Effector memory CD4-positive, alpha-beta T cell (primary cell): ENCODE data around the gene PPP3CA.

ENCODE experiments used
- DNase-seq, 3 donors: peaks; one replicate each; pipeline ENCODE4 v3.0.0-alpha.2; 2020
- H3K27ac ChIP-seq: 2 replicates; pipeline ENCODE4 v1.7.0; 2013; ENCODE audit warnings: mild to moderate bottlenecking, low read length, moderate library complexity; ENCODE audit not compliant: insufficient read depth, poor library complexity, severe bottlenecking
- H3K27me3 ChIP-seq: replicated peaks from 2 replicates; pipeline ENCODE4 v1.7.0; 2013; ENCODE audit warnings: mild to moderate bottlenecking, low read length; ENCODE audit not compliant: insufficient read depth, control insufficient read depth, poor library complexity, severe bottlenecking
- H3K36me3 ChIP-seq: 2 replicates; pipeline ENCODE4 v1.7.0; 2013; ENCODE audit warnings: mild to moderate bottlenecking, low read length, moderate library complexity; ENCODE audit not compliant: control insufficient read depth, insufficient read depth
- H3K4me1 ChIP-seq: 2 replicates; pipeline ENCODE4 v1.7.0; 2013; ENCODE audit warnings: low read length, mild to moderate bottlenecking; ENCODE audit not compliant: control insufficient read depth, insufficient read depth, poor library complexity, severe bottlenecking
- H3K4me3 ChIP-seq: 2 replicates; pipeline ENCODE4 v1.7.0; 2013; ENCODE audit warnings: low read length, low read depth, mild to moderate bottlenecking; ENCODE audit not compliant: insufficient read depth, poor library complexity, severe bottlenecking
- H3K9me3 ChIP-seq: 2 replicates; pipeline ENCODE4 v1.7.0; 2013; ENCODE audit warnings: mild to moderate bottlenecking, low read length, moderate library complexity; ENCODE audit not compliant: control insufficient read depth
- total RNA-seq, 3 donors: gene quantifications; one replicate each; lab custom pipeline; 2026; lab: John Stamatoyannopoulos, UW

PPP3CA gene
- 63.5 to 70.8 (median 69.2) reads per million in 3 donors for total RNA-seq

DNA sequence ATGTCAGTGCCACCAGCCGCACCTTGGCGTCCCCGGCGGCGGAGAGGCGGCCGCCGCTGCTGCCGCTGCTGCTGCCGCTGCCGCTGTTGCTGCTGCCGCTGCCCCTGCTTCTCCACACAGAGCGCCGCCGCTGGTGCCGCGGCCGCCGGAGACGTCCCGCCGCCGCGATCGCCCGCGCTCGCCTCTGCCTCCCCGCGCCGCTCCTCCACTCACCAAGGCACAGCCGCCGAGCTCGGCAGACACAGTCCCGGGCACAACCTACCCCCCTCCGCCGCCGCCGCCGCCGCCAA lies at the start of gene PPP3CA:
TSS of gene PPP3CA (minus strand) at position 260 of the 290 bp plus-strand sequence.
- Histone ChIP-seq H3K27me3 (no peaks in the 10 kb centered on the region), H3K4me3 (peak within 1 kb of the TSS; percentile 95), H3K9me3 (no peaks in the 10 kb centered on the region), H3K36me3 (no peaks in the 10 kb centered on the region), H3K27ac (peak within 1 kb of the TSS; percentile 86), H3K4me1 (peaks cover 16% of the 10 kb centered on the region)
- DNase-seq: no peak

DNA sequence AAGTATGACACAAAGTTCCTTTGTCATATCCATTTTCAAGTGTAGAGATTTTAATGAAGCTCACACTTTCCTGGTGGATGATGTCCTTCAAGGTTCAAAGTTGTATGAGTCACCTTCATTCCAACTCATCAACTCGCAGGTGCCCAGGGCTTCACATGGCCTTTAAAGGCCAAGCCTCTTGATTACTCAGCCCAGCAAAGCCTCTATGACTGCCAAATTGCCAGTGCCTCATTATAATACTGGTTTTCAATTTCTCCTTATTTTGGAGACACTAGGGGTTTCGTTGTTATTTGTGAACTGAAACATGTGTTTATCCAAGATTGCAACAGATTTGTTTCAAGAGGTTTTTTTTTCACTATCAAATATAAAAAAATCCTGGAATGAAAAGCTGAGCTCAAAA lies 45.9 kb upstream of the PPP3CA start:
- no peak for DNase-seq
- H3K27ac ChIP-seq: no peak overlapping the region
- no peak overlapping the region for H3K4me3 ChIP-seq
- H3K4me1 ChIP-seq: no peaks in the 10 kb centered on the region
- H3K9me3 ChIP-seq: no peaks in the 10 kb centered on the region
- no peaks in the 10 kb centered on the region for H3K27me3 ChIP-seq
- H3K36me3 ChIP-seq: no peaks in the 10 kb centered on the region

GRCh38 chr4:101370663-101371210 lies 23.4 kb upstream of the PPP3CA start:
- no peak for DNase-seq
- no peaks in the 10 kb centered on the region for H3K9me3 ChIP-seq
- H3K27ac ChIP-seq: no peak overlapping the region
- H3K4me1 ChIP-seq: no peaks in the 10 kb centered on the region
- no peaks in the 10 kb centered on the region for H3K36me3 ChIP-seq
- H3K27me3 ChIP-seq: no peaks in the 10 kb centered on the region
- no peak overlapping the region for H3K4me3 ChIP-seq

DNA sequence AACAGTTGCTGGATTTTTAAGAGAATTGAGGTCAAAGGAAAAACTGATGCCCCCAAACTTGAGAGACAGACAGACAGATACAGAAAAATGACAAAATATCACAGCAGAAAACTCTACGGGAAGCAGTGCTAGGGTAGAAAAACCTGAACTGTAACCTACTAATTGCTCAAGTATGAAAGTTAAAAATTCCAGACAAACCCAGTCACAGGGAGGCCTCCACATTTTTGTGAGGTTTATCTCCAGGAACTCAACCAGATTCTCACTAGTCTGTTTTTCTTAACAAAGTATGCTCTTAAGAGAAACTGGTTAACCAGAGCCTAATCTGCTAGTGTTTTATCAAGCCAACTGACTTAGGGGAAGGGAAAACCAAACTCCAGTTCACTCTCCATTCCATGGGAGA lies 19.9 kb upstream of the PPP3CA start:
- Histone ChIP-seq H3K9me3 (no peaks in the 10 kb centered on the region), H3K27ac (no peak overlapping the region), H3K36me3 (no peaks in the 10 kb centered on the region), H3K27me3 (no peaks in the 10 kb centered on the region), H3K4me3 (no peak overlapping the region), H3K4me1 (no peaks in the 10 kb centered on the region)
- DNase-seq: no peak

DNA sequence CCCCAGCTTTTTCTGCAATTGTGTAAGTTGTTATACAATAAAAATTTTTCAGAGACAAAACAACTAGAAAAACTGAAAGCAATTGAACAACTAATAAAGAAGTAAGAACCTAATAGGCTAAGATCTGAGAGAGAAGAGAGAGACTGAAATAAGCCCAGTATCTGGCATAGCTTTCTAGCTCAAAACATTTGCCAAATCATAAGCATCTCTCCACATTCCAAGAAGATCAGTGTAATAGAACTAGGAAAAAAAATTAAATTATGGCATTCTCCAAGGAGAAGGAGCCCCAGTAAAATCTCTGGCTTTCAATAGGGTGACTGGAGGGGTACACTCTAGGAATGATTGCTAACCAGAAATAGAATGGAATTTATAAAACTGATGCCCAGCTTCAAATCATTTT lies 19.0 kb upstream of the PPP3CA start:
- no peaks in the 10 kb centered on the region for H3K27me3 ChIP-seq
- H3K27ac ChIP-seq: no peak overlapping the region

GRCh38 chr4:101357751-101358150 lies 10.4 kb upstream of the PPP3CA start:
- Histone ChIP-seq H3K27me3 (no peaks in the 10 kb centered on the region), H3K4me3 (no peak overlapping the region), H3K9me3 (no peaks in the 10 kb centered on the region), H3K4me1 (no peaks in the 10 kb centered on the region), H3K36me3 (no peaks in the 10 kb centered on the region), H3K27ac (no peak overlapping the region)
- DNase-seq: no peak

More for the DNA sequence above, 19.0 kb upstream of the PPP3CA start:
- Histone ChIP-seq H3K9me3 (no peaks in the 10 kb centered on the region), H3K4me1 (no peaks in the 10 kb centered on the region), H3K36me3 (no peaks in the 10 kb centered on the region), H3K4me3 (no peak overlapping the region)
- DNase-seq: no peak

GRCh38 chr4:101356928-101357327 lies 9.6 kb upstream of the PPP3CA start:
- no peaks in the 10 kb centered on the region for H3K4me1 ChIP-seq
- H3K36me3 ChIP-seq: no peaks in the 10 kb centered on the region
- no peaks in the 10 kb centered on the region for H3K9me3 ChIP-seq
- H3K4me3 ChIP-seq: no peak overlapping the region
- no peak overlapping the region for H3K27ac ChIP-seq
- no peaks in the 10 kb centered on the region for H3K27me3 ChIP-seq
- DNase-seq: no peak

GRCh38 chr4:101355767-101356702 lies 8.7 kb upstream of the PPP3CA start:
- Histone ChIP-seq H3K36me3 (no peaks in the 10 kb centered on the region), H3K9me3 (no peaks in the 10 kb centered on the region), H3K27me3 (no peaks in the 10 kb centered on the region), H3K4me3 (no peak overlapping the region), H3K27ac (no peak overlapping the region), H3K4me1 (no peaks in the 10 kb centered on the region)
- DNase-seq: no peak

- no peak for DNase-seq
- Histone ChIP-seq H3K36me3 (no peaks in the 10 kb centered on the region), H3K4me3 (no peak overlapping the region), H3K27me3 (no peaks in the 10 kb centered on the region), H3K27ac (no peak overlapping the region), H3K9me3 (no peaks in the 10 kb centered on the region), H3K4me1 (no peaks in the 10 kb centered on the region)
Observed at GRCh38 chr4:101355246-101355645, 7.9 kb upstream of the PPP3CA start.

DNA sequence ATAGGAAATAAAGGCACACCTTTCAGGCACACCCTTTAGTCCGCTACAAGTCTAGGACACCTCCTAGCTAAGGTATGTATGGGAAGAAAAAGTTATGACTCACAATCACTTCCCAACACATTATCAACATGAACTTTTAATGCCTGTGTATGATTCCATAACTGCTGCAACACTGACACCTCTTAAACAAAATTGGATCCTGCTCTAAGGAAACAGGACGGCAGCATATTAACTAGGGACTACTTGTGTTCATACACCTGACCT lies 2.4 kb upstream of the PPP3CA start:
- H3K27me3 ChIP-seq: no peaks in the 10 kb centered on the region
- H3K27ac ChIP-seq: no peak overlapping the region
- H3K4me3 ChIP-seq: no peak overlapping the region
- no peaks in the 10 kb centered on the region for H3K9me3 ChIP-seq
- no peak for DNase-seq
- no peaks in the 10 kb centered on the region for H3K36me3 ChIP-seq
- H3K4me1 ChIP-seq: peaks cover 15% of the 10 kb centered on the region
